HG03175 (cell line): ENCODE results near the gene DLL3.

Experiments
- ATAC-seq: cut with Tn5 transposase; IDR thresholded peaks from one replicate; pipeline ENCODE4 v1.9.1; 2021; ENCODE audit warnings: mild to moderate bottlenecking, moderate library complexity; ENCODE audit not compliant: unreplicated experiment

DLL3 gene

GRCh38 chr19:39550197-39550596, 51.5 kb downstream of the DLL3 start:
- no peak for ATAC-seq

- ATAC-seq, result no peak
Observed at GRCh38 chr19:39553082-39553652, 54.4 kb downstream of the DLL3 start.

GRCh38 chr19:39554701-39555311, 56.1 kb downstream of the DLL3 start:
- ATAC-seq, result no peak

- ATAC-seq, result no peak
Observed at GRCh38 chr19:39555883-39556282, 57.1 kb downstream of the DLL3 start.
